Natural killer cell (primary cell): ENCODE measurements around the gene ST8SIA3. TPM values are rescaled to one million over a fixed set of nuclear protein-coding genes. Genes with fewer than 3 reads are reported as not detected.

Experiments used
- ATAC-seq, 3 donors: fragments of 150-1000 bp in 2 of 3; fragments of 200-7000 bp in 1 of 3; cut with Tn5 transposase; 1 replicate in 1 of 3; 2 replicates in 2 of 3; pipeline ENCODE4 v1.10.0; 2021; ENCODE audit warnings: mild to moderate bottlenecking in 2 of 3, moderate library complexity in 2 of 3
- DNase-seq, 2 donors: peaks; one replicate each; pipeline versions ENCODE4 v3.0.0 to v3.0.0-alpha.2; 2013 to 2021; ENCODE audit warnings: mixed read lengths in 1 of 2
- H3K27ac ChIP-seq: one replicate; pipeline ENCODE4 v1.5.1; 2013; ENCODE audit warnings: mild to moderate bottlenecking, low read length
- H3K27me3 ChIP-seq: one replicate; pipeline ENCODE4 v1.6.1; 2013; ENCODE audit warnings: low read length; ENCODE audit not compliant: control insufficient read depth, insufficient read depth
- H3K36me3 ChIP-seq: one replicate; pipeline ENCODE4 v1.6.1; 2013; ENCODE audit warnings: low read length; ENCODE audit not compliant: control insufficient read depth, insufficient read depth
- H3K4me1 ChIP-seq: one replicate; pipeline ENCODE4 v1.6.1; 2013; ENCODE audit warnings: low read length; ENCODE audit not compliant: control insufficient read depth, insufficient read depth
- H3K4me3 ChIP-seq: one replicate; pipeline ENCODE4 v1.5.1; 2013; ENCODE audit warnings: low read length
- H3K9me3 ChIP-seq: one replicate; pipeline ENCODE4 v1.6.1; 2013; ENCODE audit warnings: low read length; ENCODE audit not compliant: control insufficient read depth, insufficient read depth
- H3K27ac Mint-ChIP-seq, 2 donors: one replicate each; pipeline ENCODE4 v1.8.0; 2022; ENCODE audit warnings: mild to moderate bottlenecking in 2 of 2, mixed read lengths in 2 of 2, moderate library complexity in 1 of 2
- H3K27me3 Mint-ChIP-seq, 2 donors: one replicate each; pipeline ENCODE4 v1.8.0; 2022; ENCODE audit warnings: low read depth in 2 of 2, mixed read lengths in 2 of 2
- H3K36me3 Mint-ChIP-seq: one replicate; pipeline ENCODE4 v1.8.0; 2022; ENCODE audit warnings: mixed read lengths
- H3K4me1 Mint-ChIP-seq, 2 donors: one replicate each; pipeline ENCODE4 v1.8.0; 2022; ENCODE audit warnings: mixed read lengths in 2 of 2
- H3K4me3 Mint-ChIP-seq: one replicate; pipeline ENCODE4 v1.8.0; 2022; ENCODE audit warnings: mild to moderate bottlenecking, moderate library complexity, mixed read lengths
- H3K9me3 Mint-ChIP-seq, 2 donors: one replicate each; pipeline ENCODE4 v1.8.0; 2022; ENCODE audit warnings: mixed read lengths in 2 of 2
- CTCF ChIP-seq: fragments of 200-600 bp; IDR thresholded peaks from one replicate; pipeline ENCODE4 v1.8.0; 2022; ENCODE audit warnings: antibody characterized with exemption
- WGBS: methylation state at CpG from one replicate; pipeline ENCODE4 v1.1.7; 2013; ENCODE audit warnings: missing lambda C conversion rate; ENCODE audit not compliant: insufficient coverage; 5-methylcytosine and 5-hydroxymethylcytosine counted together
- intact Hi-C: fragments of 100-400 bp; cut with micrococcal nuclease; formaldehyde crosslinking; loops from one replicate; pipeline ENCODE4 v1.14.2; 2022
- total RNA-seq, 4 donors: library from RNA; stranded (reverse); fragments of 120-200 nt in 1 of 4; gene quantifications; one replicate each; pipeline versions ENCODE4 v1.2.3 to v1.2.4, GENCODE V29; 2013 to 2022

ST8SIA3 gene
- total RNA-seq, 3 donors from 2014 or later (not counting 1 experiment from before 2014, with no cell fraction given): not detected

- H3K4me3 ChIP-seq: no peak overlapping the region
- H3K4me3 Mint-ChIP-seq: no peak overlapping the region
- H3K27ac ChIP-seq: no peak overlapping the region
- H3K36me3 ChIP-seq: no peaks in the 10 kb centered on the region
- no peak overlapping the region for H3K27ac Mint-ChIP-seq
- no peaks in the 10 kb centered on the region for H3K36me3 Mint-ChIP-seq
- no peaks in the 10 kb centered on the region for H3K4me1 ChIP-seq
- no peak for TF ChIP-seq CTCF
- H3K4me1 Mint-ChIP-seq: no peaks in the 10 kb centered on the region
- peaks cover 0 to 5% of the 10 kb centered on the region in 2 donors for H3K9me3 Mint-ChIP-seq
- DNase-seq (no peak), ATAC-seq (no peak)
- H3K27me3 ChIP-seq: no peaks in the 10 kb centered on the region
- intact Hi-C loops: no loop called here
- no peaks in the 10 kb centered on the region for H3K9me3 ChIP-seq
- H3K27me3 Mint-ChIP-seq: peaks cover 0 to 2% of the 10 kb centered on the region in 2 donors
- 80% methylated on average over 1 of the region's 2 CpGs for WGBS
These were observed 20.6 kb upstream of the ST8SIA3 start for GRCh38 chr18:57331718-57332117.

GRCh38 chr18:57333940-57334339 is 18.4 kb upstream of the ST8SIA3 start:
- Histone ChIP-seq H3K4me3 (no peak overlapping the region), H3K4me1 (no peaks in the 10 kb centered on the region), H3K36me3 (no peaks in the 10 kb centered on the region), H3K27me3 (no peaks in the 10 kb centered on the region), H3K27ac (no peak overlapping the region), H3K9me3 (no peaks in the 10 kb centered on the region)
- WGBS: 62% methylated on average over 5 of the region's 5 CpGs
- Mint-ChIP-seq H3K9me3 (peaks cover 0 to 3% of the 10 kb centered on the region in 2 donors), H3K4me3 (no peak overlapping the region), H3K27me3 (peaks cover 0 to 2% of the 10 kb centered on the region in 2 donors), H3K4me1 (no peaks in the 10 kb centered on the region), H3K36me3 (no peaks in the 10 kb centered on the region), H3K27ac (no peak overlapping the region)
- no peak for ATAC-seq
- intact Hi-C loops: no loop called here
- no peak for DNase-seq
- no peak for TF ChIP-seq CTCF

GRCh38 chr18:57334383-57334782 is 18.0 kb upstream of the ST8SIA3 start:
- ATAC-seq: no peak
- 81% methylated on average over 5 of the region's 6 CpGs for WGBS
- no peak overlapping the region for H3K4me3 ChIP-seq

More at GRCh38 chr18:57334383-57334782, 18.0 kb upstream of the ST8SIA3 start:
- H3K27me3 ChIP-seq: no peaks in the 10 kb centered on the region
- no peaks in the 10 kb centered on the region for H3K9me3 ChIP-seq
- Mint-ChIP-seq H3K27me3 (peaks cover 0 to 2% of the 10 kb centered on the region in 2 donors), H3K27ac (no peak overlapping the region), H3K4me3 (no peak overlapping the region), H3K36me3 (no peaks in the 10 kb centered on the region), H3K9me3 (peaks cover 0 to 3% of the 10 kb centered on the region in 2 donors), H3K4me1 (no peaks in the 10 kb centered on the region)
- intact Hi-C loops: no loop called here
- H3K27ac ChIP-seq: no peak overlapping the region
- no peak for TF ChIP-seq CTCF
- H3K4me1 ChIP-seq: no peaks in the 10 kb centered on the region
- DNase-seq: no peak
- H3K36me3 ChIP-seq: no peaks in the 10 kb centered on the region
